Endodermal cell (in vitro differentiated cells): ENCODE measurements around the gene DUSP2. TPM values are rescaled to one million over a fixed set of nuclear protein-coding genes. Genes with fewer than 3 reads are reported as not detected.
A peak's percentile ranks its signal among the peaks of the same experiment; 100 is the strongest.
"Not testable (repeated sequence)": the region's sequence is repeated elsewhere in the genome, so short reads cannot be mapped to it uniquely, and the experiment has no call there.

Source experiments
- DNase-seq: peaks from one replicate; pipeline ENCODE4 v3.0.0-alpha.2; 2017
- H3K27ac ChIP-seq: 2 replicates; pipeline ENCODE4 v1.5.1; 2013; ENCODE audit warnings: mild to moderate bottlenecking, low read depth, low read length, moderate library complexity
- H3K27me3 ChIP-seq: 2 replicates; pipeline ENCODE4 v1.6.1; 2013; ENCODE audit warnings: mild to moderate bottlenecking, low read length, moderate library complexity; ENCODE audit not compliant: insufficient read depth, control insufficient read depth, poor library complexity, severe bottlenecking
- H3K36me3 ChIP-seq: 2 replicates; pipeline ENCODE4 v1.7.0; 2013; ENCODE audit warnings: mild to moderate bottlenecking, low read length, moderate library complexity; ENCODE audit not compliant: control insufficient read depth, insufficient read depth
- H3K4me1 ChIP-seq: one replicate; pipeline ENCODE4 v1.7.0; 2013; ENCODE audit warnings: low read length; ENCODE audit not compliant: control insufficient read depth, insufficient read depth
- H3K4me3 ChIP-seq: 2 replicates; pipeline ENCODE4 v1.5.1; 2013; ENCODE audit warnings: mild to moderate bottlenecking, low read length, moderate library complexity
- H3K9ac ChIP-seq: 2 replicates; pipeline ENCODE4 v1.6.1; 2013; ENCODE audit warnings: mild to moderate bottlenecking, low read length, moderate library complexity; ENCODE audit not compliant: poor library complexity, severe bottlenecking; ENCODE audit errors: extremely low read depth
- H3K9me3 ChIP-seq: 2 replicates; pipeline ENCODE4 v1.6.1; 2013; ENCODE audit warnings: mild to moderate bottlenecking, low read length, moderate library complexity; ENCODE audit not compliant: control insufficient read depth
- H3K27ac Mint-ChIP-seq: 2 replicates; pipeline ENCODE4 v1.8.0; 2020; ENCODE audit warnings: mixed read lengths
- H3K27me3 Mint-ChIP-seq: 2 replicates; pipeline ENCODE4 v1.8.0; 2021; ENCODE audit warnings: mild to moderate bottlenecking, mixed read lengths; ENCODE audit not compliant: insufficient read depth
- H3K36me3 Mint-ChIP-seq: 2 replicates; pipeline ENCODE4 v1.8.0; 2020; ENCODE audit warnings: low read depth, mixed read lengths
- H3K4me1 Mint-ChIP-seq: 2 replicates; pipeline ENCODE4 v1.8.0; 2020; ENCODE audit warnings: mixed read lengths
- H3K4me3 Mint-ChIP-seq: 2 replicates; pipeline ENCODE4 v1.8.0; 2020; ENCODE audit warnings: mild to moderate bottlenecking, moderate library complexity, mixed read lengths
- H3K9me3 Mint-ChIP-seq: 2 replicates; pipeline ENCODE4 v1.8.0; 2020; ENCODE audit warnings: mild to moderate bottlenecking, mixed read lengths
- WGBS, 2 experiments: methylation state at CpG; one replicate each; pipeline versions ENCODE4 v1.1.5 to v1.1.7; 2013; ENCODE audit warnings: missing lambda C conversion rate in 2 of 2, mixed read lengths in 1 of 2; ENCODE audit not compliant: insufficient coverage in 1 of 2, insufficient read length in 1 of 2; 5-methylcytosine and 5-hydroxymethylcytosine counted together
- total RNA-seq, 2 donors: library from RNA; stranded (reverse); fragmentation: NEBNext Ultra II Directional in 1 of 2; extraction: Animal tissue kit (Norgen Biotek cat#: 25700) in 1 of 2; gene quantifications; 2 replicates in 1 of 2; 3 replicates in 1 of 2; pipeline ENCODE4 v1.2.1, GENCODE V29; 2021
- TF ChIP-seq, protein P1 (sequence below): fragments of 200-600 bp; sonication (generic); conservative IDR thresholded peaks from 2 replicates; pipeline ENCODE4 v1.5.0; 2021; ENCODE audit warnings: antibody characterized with exemption, mild to moderate bottlenecking

The DUSP2 gene
- total RNA-seq, 2 donors from 2014 or later, result 1.6 to 2.2 TPM

DNA sequence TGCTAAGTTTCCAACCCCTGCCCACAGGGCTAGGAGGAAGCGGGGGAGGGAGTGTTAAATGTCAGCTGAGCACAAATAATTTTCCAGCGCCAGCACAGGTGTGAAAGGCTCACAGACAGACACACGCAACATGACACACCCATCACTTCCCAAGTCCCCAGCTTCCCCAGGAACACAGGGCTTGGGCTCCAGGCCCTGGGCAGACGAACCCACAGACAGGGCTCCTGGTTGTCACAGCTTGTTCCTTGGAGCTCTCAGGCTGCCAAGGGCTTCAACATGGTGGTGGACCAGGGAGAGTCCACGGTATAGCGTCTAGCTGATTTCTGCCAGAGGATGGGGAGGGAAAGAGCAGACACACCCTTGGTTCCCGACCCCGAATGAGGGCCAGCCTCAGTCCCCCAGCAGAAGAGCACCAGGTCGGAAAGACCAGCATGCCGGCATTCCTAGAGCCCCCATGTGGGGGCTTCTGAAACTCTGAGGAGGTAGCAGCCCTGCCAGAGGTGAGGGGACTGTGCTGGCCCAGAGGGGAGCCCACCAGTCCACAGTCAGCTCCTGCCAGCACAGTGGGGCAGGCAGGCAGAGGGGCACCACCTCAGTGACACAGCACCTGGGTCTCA is 1.9 kb downstream of the DUSP2 start:
- Histone ChIP-seq H3K36me3 (no peaks in the 10 kb centered on the region), H3K4me1 (no peaks in the 10 kb centered on the region), H3K9ac (no peak overlapping the region), H3K27me3 (peaks cover 30% of the 10 kb centered on the region), H3K9me3 (no peaks in the 10 kb centered on the region), H3K27ac (no peak overlapping the region), H3K4me3 (no peak overlapping the region)
- TF ChIP-seq, protein P1, sequence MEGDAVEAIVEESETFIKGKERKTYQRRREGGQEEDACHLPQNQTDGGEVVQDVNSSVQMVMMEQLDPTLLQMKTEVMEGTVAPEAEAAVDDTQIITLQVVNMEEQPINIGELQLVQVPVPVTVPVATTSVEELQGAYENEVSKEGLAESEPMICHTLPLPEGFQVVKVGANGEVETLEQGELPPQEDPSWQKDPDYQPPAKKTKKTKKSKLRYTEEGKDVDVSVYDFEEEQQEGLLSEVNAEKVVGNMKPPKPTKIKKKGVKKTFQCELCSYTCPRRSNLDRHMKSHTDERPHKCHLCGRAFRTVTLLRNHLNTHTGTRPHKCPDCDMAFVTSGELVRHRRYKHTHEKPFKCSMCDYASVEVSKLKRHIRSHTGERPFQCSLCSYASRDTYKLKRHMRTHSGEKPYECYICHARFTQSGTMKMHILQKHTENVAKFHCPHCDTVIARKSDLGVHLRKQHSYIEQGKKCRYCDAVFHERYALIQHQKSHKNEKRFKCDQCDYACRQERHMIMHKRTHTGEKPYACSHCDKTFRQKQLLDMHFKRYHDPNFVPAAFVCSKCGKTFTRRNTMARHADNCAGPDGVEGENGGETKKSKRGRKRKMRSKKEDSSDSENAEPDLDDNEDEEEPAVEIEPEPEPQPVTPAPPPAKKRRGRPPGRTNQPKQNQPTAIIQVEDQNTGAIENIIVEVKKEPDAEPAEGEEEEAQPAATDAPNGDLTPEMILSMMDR, result no peak
- no peaks in the 10 kb centered on the region for H3K9me3 Mint-ChIP-seq
- DNase-seq, result no peak
- no peak overlapping the region for H3K4me3 Mint-ChIP-seq
- no peak overlapping the region for H3K27ac Mint-ChIP-seq
- no peaks in the 10 kb centered on the region for H3K36me3 Mint-ChIP-seq
- WGBS, 2 experiments, result 91 to 94% methylated on average over 6 to 10 of the region's 10 CpGs
- peaks cover 25% of the 10 kb centered on the region for H3K27me3 Mint-ChIP-seq
- peaks cover 9% of the 10 kb centered on the region for H3K4me1 Mint-ChIP-seq

DNA sequence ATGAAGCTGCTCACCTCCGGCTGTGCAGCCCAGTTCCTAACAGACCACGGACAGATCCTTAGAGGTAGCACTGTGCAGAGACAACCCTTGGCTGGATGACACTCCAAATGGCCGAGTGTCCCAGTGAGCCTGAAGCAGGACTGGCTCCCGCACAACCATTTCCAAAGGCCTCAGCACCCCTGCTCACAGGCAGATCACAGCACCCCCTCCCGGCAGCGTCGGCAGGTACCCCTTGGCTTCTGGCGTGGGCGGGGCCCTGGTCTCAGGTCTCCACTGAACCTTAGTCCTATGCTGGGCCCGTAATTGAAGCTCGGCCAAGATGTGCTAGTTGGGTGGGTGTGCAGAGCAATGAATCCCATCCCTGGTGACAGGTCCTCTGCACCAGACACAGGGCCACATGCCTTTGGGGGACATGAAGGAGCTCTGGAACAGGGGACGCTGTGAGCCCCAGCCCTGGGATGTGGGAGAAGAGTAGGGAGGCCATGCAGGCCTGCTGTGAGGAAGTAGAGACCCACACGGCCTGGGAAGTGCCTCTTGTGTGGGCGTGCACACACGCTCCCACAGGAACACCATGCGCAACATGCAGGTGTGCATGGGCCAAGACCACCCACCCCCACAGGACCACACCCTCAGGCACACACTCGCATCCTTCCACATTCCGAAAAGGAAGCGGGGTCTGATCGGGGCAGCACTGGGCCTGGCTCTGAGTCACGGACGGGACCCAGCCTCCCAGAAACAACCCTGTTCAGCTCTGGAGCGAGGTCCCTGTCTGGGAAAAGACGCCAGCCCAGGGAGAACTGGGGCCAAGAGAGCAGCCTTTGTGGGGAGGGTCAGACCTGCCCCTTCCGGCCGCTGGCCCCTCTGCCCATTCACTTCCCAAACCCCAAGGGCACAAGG is 2.8 kb downstream of the DUSP2 start:
- no peaks in the 10 kb centered on the region for H3K36me3 ChIP-seq
- Mint-ChIP-seq H3K27ac (no peak overlapping the region), H3K9me3 (no peaks in the 10 kb centered on the region), H3K27me3 (peaks cover 25% of the 10 kb centered on the region), H3K4me1 (peaks cover 7% of the 10 kb centered on the region), H3K36me3 (no peaks in the 10 kb centered on the region), H3K4me3 (no peak overlapping the region)
- no peak overlapping the region for H3K4me3 ChIP-seq
- TF ChIP-seq, protein P1, result no peak
- no peak overlapping the region for H3K27ac ChIP-seq
- WGBS, 2 experiments, result 90 to 95% methylated on average over 13 to 26 of the region's 26 CpGs
- H3K27me3 ChIP-seq, result peaks cover 30% of the 10 kb centered on the region
- H3K9me3 ChIP-seq, result no peaks in the 10 kb centered on the region
- H3K9ac ChIP-seq, result no peak overlapping the region
- DNase-seq, result peak; percentile 74
- H3K4me1 ChIP-seq, result no peaks in the 10 kb centered on the region

DNA sequence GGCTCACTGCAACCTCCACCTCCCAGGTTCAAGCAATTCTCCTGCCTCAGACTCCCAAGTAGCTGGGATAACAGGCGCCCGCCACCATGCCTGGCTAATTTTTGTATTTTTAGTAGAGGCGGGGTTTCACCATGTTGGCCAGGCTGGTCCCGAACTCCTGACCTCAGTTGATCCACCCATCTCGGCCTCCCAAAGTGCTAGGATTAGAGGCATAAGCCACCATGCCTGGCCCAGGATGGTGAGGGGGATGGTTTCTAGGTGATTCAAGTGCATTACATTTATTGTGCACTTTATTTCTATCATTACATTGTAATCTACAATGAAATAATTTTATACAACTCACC is 3.6 kb downstream of the DUSP2 start:
- not testable (repeated sequence) for H3K4me3 ChIP-seq, H3K9ac ChIP-seq, H3K36me3 ChIP-seq, H3K4me1 Mint-ChIP-seq, H3K9me3 Mint-ChIP-seq, H3K4me3 Mint-ChIP-seq, H3K36me3 Mint-ChIP-seq, H3K27ac ChIP-seq, H3K9me3 ChIP-seq, H3K27ac Mint-ChIP-seq, H3K4me1 ChIP-seq, DNase-seq
- H3K27me3 ChIP-seq, result peaks cover 28% of the 10 kb centered on the region
- WGBS, 2 experiments, result 96% methylated on average over 5 of the region's 5 CpGs; no CpG with 5 or more reads in 1 of the 2 experiments
- peaks cover 24% of the 10 kb centered on the region for H3K27me3 Mint-ChIP-seq
